ENCODE measurements around the gene OR5AN1. TPM values are rescaled to one million over a fixed set of nuclear protein-coding genes. Genes with fewer than 3 reads are reported as not detected.
"Not testable (repeated sequence)": the region's sequence is repeated elsewhere in the genome, so short reads cannot be mapped to it uniquely, and the experiment has no call there.

The OR5AN1 gene
- total RNA-seq (not detected), polyA plus RNA-seq (not detected)

GRCh38 chr11:59358595-59358994, at the start of gene OR5AN1:
TSS of gene OR5AN1 (plus strand) at chr11:59358895. CDS start at chr11:59364459, 5,564 bp downstream.
- Histone ChIP-seq H3K36me3 (ENCODE audit: insufficient read depth, low read length) (no peaks in the 10 kb centered on the region), H3K4me1 (ENCODE audit: insufficient read depth, low read length) (no peaks in the 10 kb centered on the region), H3K4me3 (ENCODE audit: low read length in 2 of 2) (no peak within 1 kb of the TSS), H3K27ac (ENCODE audit: low read depth, low read length) (no peak within 1 kb of the TSS), H3K9me3 (ENCODE audit: control insufficient read depth in 1 of 2, low read length in 2 of 2) (no peaks in the 10 kb centered on the region), H3K27me3 (ENCODE audit: insufficient read depth, low read length) (no peaks in the 10 kb centered on the region)
- Mint-ChIP-seq H3K27ac (no peak within 1 kb of the TSS), H3K4me1 (no peaks in the 10 kb centered on the region), H3K9me3 (peaks cover 0 to 8% (median 4%) of the 10 kb centered on the region in 8 donors), H3K27me3 (peaks cover 12 to 23% of the 10 kb centered on the region in 2 donors), H3K36me3 (peaks cover 0 to 5% of the 10 kb centered on the region in 2 donors), H3K4me3 (no peak within 1 kb of the TSS)
- ChIA-PET CTCF (ENCODE audit: partially characterized antibody) (no interaction called here), POLR2A (ENCODE audit: partially characterized antibody) (no interaction called here)
- DNase-seq: no peak
- intact Hi-C loops (cut with micrococcal nuclease): no loop called here

GRCh38 chr11:59335001-59335400, 23.7 kb upstream of the OR5AN1 start:
- no peaks in the 10 kb centered on the region for H3K36me3 ChIP-seq (ENCODE audit: insufficient read depth, low read length)
- CTCF ChIA-PET (ENCODE audit: partially characterized antibody): no interaction called here
- H3K4me3 Mint-ChIP-seq: no peak overlapping the region
- no peak for DNase-seq
- peaks cover 14 to 17% of the 10 kb centered on the region in 2 donors for H3K27me3 Mint-ChIP-seq
- H3K27ac ChIP-seq (ENCODE audit: low read depth, low read length): no peak overlapping the region
- no peaks in the 10 kb centered on the region for H3K27me3 ChIP-seq (ENCODE audit: insufficient read depth, low read length)
- no peak overlapping the region for H3K4me3 ChIP-seq (ENCODE audit: low read length in 2 of 2)
- intact Hi-C loops (cut with micrococcal nuclease): no loop called here
- H3K9me3 ChIP-seq (ENCODE audit: control insufficient read depth in 1 of 2, low read length in 2 of 2): no peaks in the 10 kb centered on the region
- no peaks in the 10 kb centered on the region for H3K4me1 Mint-ChIP-seq
- H3K36me3 Mint-ChIP-seq: no peaks in the 10 kb centered on the region
- no peak overlapping the region for H3K27ac Mint-ChIP-seq
- no peaks in the 10 kb centered on the region for H3K4me1 ChIP-seq (ENCODE audit: insufficient read depth, low read length)
- H3K9me3 Mint-ChIP-seq: peaks cover 0 to 5% (median 0%) of the 10 kb centered on the region in 8 donors
- POLR2A ChIA-PET (ENCODE audit: partially characterized antibody): no interaction called here

GRCh38 chr11:59336176-59336575, 22.5 kb upstream of the OR5AN1 start:
- Histone ChIP-seq H3K27ac (ENCODE audit: low read depth, low read length) (no peak overlapping the region), H3K36me3 (ENCODE audit: insufficient read depth, low read length) (no peaks in the 10 kb centered on the region), H3K4me1 (ENCODE audit: insufficient read depth, low read length) (no peaks in the 10 kb centered on the region), H3K27me3 (ENCODE audit: insufficient read depth, low read length) (no peaks in the 10 kb centered on the region), H3K4me3 (ENCODE audit: low read length in 2 of 2) (no peak overlapping the region), H3K9me3 (ENCODE audit: control insufficient read depth in 1 of 2, low read length in 2 of 2) (no peaks in the 10 kb centered on the region)
- CTCF ChIA-PET (ENCODE audit: partially characterized antibody): no interaction called here
- DNase-seq: no peak
- peaks cover 13 to 14% of the 10 kb centered on the region in 2 donors for H3K27me3 Mint-ChIP-seq
- intact Hi-C loops (cut with micrococcal nuclease): no loop called here
- H3K27ac Mint-ChIP-seq: no peak overlapping the region
- POLR2A ChIA-PET (ENCODE audit: partially characterized antibody): no interaction called here
- H3K4me1 Mint-ChIP-seq: no peaks in the 10 kb centered on the region
- H3K9me3 Mint-ChIP-seq: peaks cover 0 to 5% (median 2%) of the 10 kb centered on the region in 8 donors
- no peaks in the 10 kb centered on the region for H3K36me3 Mint-ChIP-seq
- no peak overlapping the region for H3K4me3 Mint-ChIP-seq

- ChIA-PET CTCF (ENCODE audit: partially characterized antibody) (no interaction called here), POLR2A (ENCODE audit: partially characterized antibody) (no interaction called here)
- peaks cover 13 to 14% of the 10 kb centered on the region in 2 donors for H3K27me3 Mint-ChIP-seq
- intact Hi-C loops (cut with micrococcal nuclease): no loop called here
- no peak for DNase-seq
- H3K27ac ChIP-seq (ENCODE audit: low read depth, low read length): no peak overlapping the region
- H3K4me3 Mint-ChIP-seq: no peak overlapping the region
- H3K9me3 Mint-ChIP-seq: peaks cover 0 to 10% (median 4%) of the 10 kb centered on the region in 8 donors
- no peaks in the 10 kb centered on the region for H3K4me1 Mint-ChIP-seq
- no peaks in the 10 kb centered on the region for H3K4me1 ChIP-seq (ENCODE audit: insufficient read depth, low read length)
- no peaks in the 10 kb centered on the region for H3K9me3 ChIP-seq (ENCODE audit: control insufficient read depth in 1 of 2, low read length in 2 of 2)
- no peaks in the 10 kb centered on the region for H3K36me3 ChIP-seq (ENCODE audit: insufficient read depth, low read length)
- H3K4me3 ChIP-seq (ENCODE audit: low read length in 2 of 2): no peak overlapping the region
- no peaks in the 10 kb centered on the region for H3K36me3 Mint-ChIP-seq
- no peak overlapping the region for H3K27ac Mint-ChIP-seq
- H3K27me3 ChIP-seq (ENCODE audit: insufficient read depth, low read length): no peaks in the 10 kb centered on the region
Observed at GRCh38 chr11:59336931-59337330, 21.8 kb upstream of the OR5AN1 start.

- peaks cover 0 to 16% (median 9%) of the 10 kb centered on the region in 8 donors for H3K9me3 Mint-ChIP-seq
Observed at GRCh38 chr11:59349657-59350056, 9.0 kb upstream of the OR5AN1 start.

GRCh38 chr11:59355226-59355625, 3.5 kb upstream of the OR5AN1 start:
- intact Hi-C loops (cut with micrococcal nuclease): no loop called here
- peaks cover 0 to 5% of the 10 kb centered on the region in 2 donors for H3K36me3 Mint-ChIP-seq
- H3K9me3 Mint-ChIP-seq: peaks cover 0 to 8% (median 3%) of the 10 kb centered on the region in 8 donors
- Histone ChIP-seq H3K4me1 (ENCODE audit: insufficient read depth, low read length) (no peaks in the 10 kb centered on the region), H3K4me3 (ENCODE audit: low read length in 2 of 2) (no peak overlapping the region), H3K27me3 (ENCODE audit: insufficient read depth, low read length) (no peaks in the 10 kb centered on the region), H3K9me3 (ENCODE audit: control insufficient read depth in 1 of 2, low read length in 2 of 2) (no peaks in the 10 kb centered on the region), H3K27ac (ENCODE audit: low read depth, low read length) (no peak overlapping the region), H3K36me3 (ENCODE audit: insufficient read depth, low read length) (no peaks in the 10 kb centered on the region)
- no peak for DNase-seq
- H3K4me3 Mint-ChIP-seq: no peak overlapping the region
- CTCF ChIA-PET (ENCODE audit: partially characterized antibody): no interaction called here
- no peak overlapping the region for H3K27ac Mint-ChIP-seq
- H3K4me1 Mint-ChIP-seq: no peaks in the 10 kb centered on the region
- POLR2A ChIA-PET (ENCODE audit: partially characterized antibody): no interaction called here
- H3K27me3 Mint-ChIP-seq: peaks cover 10 to 32% of the 10 kb centered on the region in 2 donors

More at GRCh38 chr11:59349657-59350056, 9.0 kb upstream of the OR5AN1 start:
- H3K27me3 ChIP-seq (ENCODE audit: insufficient read depth, low read length); H3K4me1 ChIP-seq (ENCODE audit: insufficient read depth, low read length); H3K36me3 ChIP-seq (ENCODE audit: insufficient read depth, low read length); DNase-seq; CTCF ChIA-PET (ENCODE audit: partially characterized antibody); H3K4me1 Mint-ChIP-seq; POLR2A ChIA-PET (ENCODE audit: partially characterized antibody); H3K4me3 Mint-ChIP-seq; H3K36me3 Mint-ChIP-seq; H3K27ac ChIP-seq (ENCODE audit: low read depth, low read length); H3K4me3 ChIP-seq (ENCODE audit: low read length in 2 of 2); H3K27ac Mint-ChIP-seq; intact Hi-C loops (cut with micrococcal nuclease); H3K9me3 ChIP-seq (ENCODE audit: control insufficient read depth in 1 of 2, low read length in 2 of 2): not testable (repeated sequence)
- H3K27me3 Mint-ChIP-seq: peaks cover 9 to 31% of the 10 kb centered on the region in 2 donors

GRCh38 chr11:59356561-59356960, 2.1 kb upstream of the OR5AN1 start:
- no peaks in the 10 kb centered on the region for H3K9me3 ChIP-seq (ENCODE audit: control insufficient read depth in 1 of 2, low read length in 2 of 2)
- Mint-ChIP-seq H3K27me3 (peaks cover 10 to 33% of the 10 kb centered on the region in 2 donors), H3K27ac (no peak overlapping the region), H3K4me3 (no peak overlapping the region), H3K4me1 (no peaks in the 10 kb centered on the region), H3K36me3 (peaks cover 0 to 5% of the 10 kb centered on the region in 2 donors), H3K9me3 (peaks cover 0 to 8% (median 3%) of the 10 kb centered on the region in 8 donors)
- ChIA-PET CTCF (ENCODE audit: partially characterized antibody) (no interaction called here), POLR2A (ENCODE audit: partially characterized antibody) (no interaction called here)
- H3K4me3 ChIP-seq (ENCODE audit: low read length in 2 of 2): no peak overlapping the region
- no peak for DNase-seq
- no peaks in the 10 kb centered on the region for H3K4me1 ChIP-seq (ENCODE audit: insufficient read depth, low read length)
- no peak overlapping the region for H3K27ac ChIP-seq (ENCODE audit: low read depth, low read length)
- intact Hi-C loops (cut with micrococcal nuclease): no loop called here
- no peaks in the 10 kb centered on the region for H3K36me3 ChIP-seq (ENCODE audit: insufficient read depth, low read length)
- no peaks in the 10 kb centered on the region for H3K27me3 ChIP-seq (ENCODE audit: insufficient read depth, low read length)

- Histone ChIP-seq H3K4me3 (ENCODE audit: low read length in 2 of 2) (no peak overlapping the region), H3K4me1 (ENCODE audit: insufficient read depth, low read length) (no peaks in the 10 kb centered on the region), H3K27me3 (ENCODE audit: insufficient read depth, low read length) (no peaks in the 10 kb centered on the region), H3K36me3 (ENCODE audit: insufficient read depth, low read length) (no peaks in the 10 kb centered on the region), H3K9me3 (ENCODE audit: control insufficient read depth in 1 of 2, low read length in 2 of 2) (no peaks in the 10 kb centered on the region), H3K27ac (ENCODE audit: low read depth, low read length) (no peak overlapping the region)
- Mint-ChIP-seq H3K4me3 (no peak overlapping the region), H3K27ac (no peak overlapping the region), H3K4me1 (no peaks in the 10 kb centered on the region), H3K27me3 (peaks cover 12 to 23% of the 10 kb centered on the region in 2 donors), H3K9me3 (peaks cover 0 to 8% (median 4%) of the 10 kb centered on the region in 8 donors), H3K36me3 (peaks cover 0 to 5% of the 10 kb centered on the region in 2 donors)
- POLR2A ChIA-PET (ENCODE audit: partially characterized antibody): no interaction called here
- CTCF ChIA-PET (ENCODE audit: partially characterized antibody): no interaction called here
- DNase-seq: no peak
- intact Hi-C loops (cut with micrococcal nuclease): no loop called here
Observed at GRCh38 chr11:59358020-59358419, 675 bp upstream of the OR5AN1 start.
